NCI-H1048 (cell line): Measurements from ENCODE around the gene GPSM3.
"Not testable (repeated sequence)": the region's sequence is repeated elsewhere in the genome, so short reads cannot be mapped to it uniquely, and the experiment has no call there.

Experiments used
- DNase-seq: peaks from one replicate; lab custom pipeline; 2025; lab: John Stamatoyannopoulos, UW

Gene GPSM3

DNA sequence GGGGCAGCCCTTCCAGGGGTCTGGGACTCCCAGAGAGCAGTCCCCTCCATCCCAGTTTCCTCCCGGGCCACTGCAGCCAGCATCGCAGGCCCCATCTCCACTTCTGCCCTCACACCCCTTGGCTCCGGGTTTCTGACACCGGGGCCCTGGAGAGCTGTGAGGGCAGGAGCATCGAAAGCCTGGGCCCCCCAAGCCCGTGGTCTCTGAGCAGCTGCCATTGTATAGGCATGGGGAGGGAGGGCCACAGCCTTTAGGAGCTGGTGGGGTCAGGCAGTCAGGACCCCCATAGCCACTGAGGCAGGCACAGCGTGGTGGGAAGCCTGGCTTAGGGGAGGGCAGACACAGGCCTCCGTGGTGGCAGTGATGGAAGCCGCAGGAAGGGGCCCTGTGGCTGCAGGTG lies 9.7 kb upstream of the GPSM3 start:
- no peak for DNase-seq

DNA sequence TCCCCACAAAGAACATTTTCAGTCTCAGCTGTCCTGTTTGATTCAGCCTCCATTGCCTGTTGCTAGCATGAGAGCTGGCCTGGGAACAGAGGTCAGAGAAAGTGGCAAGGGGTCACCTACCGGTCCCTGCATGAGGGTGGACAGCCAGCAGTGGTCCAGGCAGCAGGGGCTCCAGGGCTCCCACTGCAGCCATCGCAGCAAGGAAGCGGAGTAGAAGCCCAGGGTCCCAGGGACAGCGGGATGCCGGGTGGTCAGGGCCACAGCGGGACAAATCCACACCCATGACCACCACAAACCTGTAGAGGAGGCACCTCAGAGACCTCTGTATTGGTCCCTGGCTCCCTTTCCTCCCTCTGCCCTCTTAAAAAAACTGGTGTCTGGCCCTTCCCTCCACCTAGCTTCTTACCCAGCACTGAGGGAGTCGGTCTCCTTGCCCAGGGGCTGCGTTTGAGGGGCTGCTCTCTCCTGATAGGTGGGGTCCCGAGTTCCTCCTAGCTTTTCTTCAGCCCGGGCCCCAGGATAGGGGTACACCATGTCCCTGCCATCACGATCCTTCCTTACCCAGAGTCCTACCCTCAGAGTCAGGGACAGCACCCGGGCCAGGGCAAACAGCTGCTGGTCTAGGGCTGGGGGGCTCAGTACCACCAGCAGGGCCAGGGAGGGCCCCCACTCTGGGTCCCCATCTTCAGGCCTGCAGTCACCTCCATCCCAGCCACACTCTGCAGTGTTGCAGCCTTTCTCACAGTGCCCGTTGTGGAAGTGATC lies 8.4 kb upstream of the GPSM3 start:
- no peak for DNase-seq

DNA sequence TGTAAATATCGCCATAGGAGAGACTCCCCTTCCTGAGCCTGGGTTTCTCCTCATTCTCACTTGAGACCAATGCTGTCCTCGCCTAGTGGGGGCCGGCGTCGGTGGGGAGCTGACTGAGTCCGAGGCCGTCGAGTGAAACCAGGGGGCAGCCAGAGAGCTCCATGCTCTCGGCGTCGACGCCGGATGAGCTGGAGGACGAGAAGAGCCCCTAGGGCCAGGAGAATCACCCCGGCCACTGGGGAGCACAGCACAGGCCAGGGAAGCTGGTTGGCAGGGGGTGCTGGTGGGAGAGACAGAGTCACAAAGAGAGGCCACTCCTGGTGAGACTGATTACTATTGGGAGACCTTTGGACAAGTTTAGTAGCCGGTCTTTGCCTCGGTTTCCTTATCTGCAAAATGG lies 6.4 kb upstream of the GPSM3 start:
- no peak for DNase-seq

DNA sequence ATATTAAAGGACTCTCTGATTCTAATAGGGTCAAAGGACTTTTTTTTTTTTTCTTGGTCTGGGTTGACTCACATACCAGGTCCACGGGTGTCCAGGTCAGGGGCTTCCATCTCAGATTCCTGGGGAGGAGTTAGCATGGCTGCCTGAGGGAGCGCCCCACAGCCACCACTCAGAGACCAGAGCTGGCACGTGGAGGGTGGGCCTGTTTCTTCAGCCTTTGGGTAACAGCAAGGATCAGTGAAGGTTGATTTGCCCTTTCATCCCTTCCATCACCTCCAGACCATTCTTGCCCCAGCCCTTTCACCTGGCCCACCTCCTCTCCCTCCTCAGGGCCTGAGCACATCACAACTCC lies 5.9 kb upstream of the GPSM3 start:
- DNase-seq, result no peak

DNA sequence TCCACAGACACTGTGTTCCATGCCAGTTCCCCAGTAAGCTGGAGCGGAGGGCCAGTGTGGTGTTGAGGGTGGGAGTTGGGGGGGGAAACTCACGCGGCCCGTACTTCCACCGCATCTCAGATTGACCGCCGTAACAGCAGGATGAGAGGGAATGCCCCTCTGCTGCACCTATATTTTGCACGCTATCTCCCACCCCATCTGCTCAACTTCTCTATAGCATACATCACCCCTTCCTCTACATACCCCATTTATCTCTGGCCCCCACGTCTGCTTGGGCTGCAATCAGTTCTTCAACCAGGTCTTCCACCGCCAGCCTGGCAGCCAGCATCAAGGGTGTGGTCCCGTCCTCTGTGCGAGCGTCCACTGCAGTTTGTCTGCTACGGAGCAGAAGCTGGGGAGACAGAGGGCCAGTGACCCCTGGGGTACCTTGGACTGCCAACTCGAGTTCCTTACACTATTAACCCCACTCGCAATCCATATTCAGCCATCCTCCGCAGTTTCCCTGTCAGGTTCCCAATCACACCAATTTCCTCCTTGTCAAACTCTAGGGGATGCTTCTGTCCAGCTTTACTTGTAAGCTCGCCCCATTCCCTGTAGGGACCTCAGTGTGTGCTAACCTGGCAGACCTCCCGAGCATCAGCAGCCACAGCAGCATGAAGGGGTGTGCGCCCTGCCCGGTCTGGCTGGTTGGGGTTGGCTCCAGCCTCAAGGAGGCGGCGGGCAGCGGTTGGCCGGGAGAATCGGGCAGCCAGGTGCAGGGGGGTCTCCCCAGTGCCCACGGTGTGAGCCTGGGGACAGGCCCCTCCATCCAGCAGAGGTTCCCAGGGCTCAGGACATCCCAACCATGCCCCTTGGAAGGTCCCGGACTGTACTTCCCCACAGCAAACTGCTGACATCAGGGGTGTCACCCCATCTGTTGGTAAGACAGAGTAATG lies 4.5 kb upstream of the GPSM3 start:
- DNase-seq, result no peak

DNA sequence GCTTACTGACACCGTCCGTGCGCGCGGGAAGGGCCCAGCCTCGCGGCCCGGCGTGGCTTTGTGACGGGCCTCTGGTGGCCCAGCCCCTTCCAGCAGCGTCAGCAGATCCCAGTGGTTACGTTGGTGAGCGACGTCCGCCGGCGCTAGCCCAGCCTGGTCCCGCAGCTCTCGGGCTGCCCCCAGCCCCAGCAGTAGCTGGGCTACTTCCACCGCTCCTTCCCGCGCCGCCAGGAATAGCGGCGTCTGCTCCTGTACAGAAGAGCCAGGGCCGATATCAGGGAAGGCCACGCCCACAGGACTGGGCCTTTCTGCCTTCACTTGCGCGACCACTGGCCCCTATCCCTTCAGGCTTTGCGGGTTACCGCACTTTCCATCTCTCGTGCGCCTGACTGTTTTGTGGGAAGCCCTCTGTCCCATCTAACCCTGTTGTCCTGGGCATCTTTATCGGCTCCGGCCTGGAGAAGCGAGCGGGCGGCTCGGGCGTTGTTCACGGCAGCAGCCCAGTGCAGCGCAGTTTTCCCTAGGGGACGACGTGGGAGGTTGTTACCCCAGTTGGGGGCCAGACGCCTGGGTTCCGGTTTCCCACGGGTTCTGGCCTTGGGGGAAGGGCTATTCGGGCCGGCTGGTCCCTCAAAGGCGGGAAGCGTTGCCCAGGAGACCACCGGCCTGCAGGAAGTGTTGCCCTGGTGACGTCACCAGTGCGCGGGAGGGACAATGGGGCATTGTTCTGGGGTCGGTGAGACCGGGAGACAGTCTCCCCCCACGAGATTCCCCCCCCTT lies 3.6 kb upstream of the GPSM3 start:
- DNase-seq, result peak; percentile 74

DNA sequence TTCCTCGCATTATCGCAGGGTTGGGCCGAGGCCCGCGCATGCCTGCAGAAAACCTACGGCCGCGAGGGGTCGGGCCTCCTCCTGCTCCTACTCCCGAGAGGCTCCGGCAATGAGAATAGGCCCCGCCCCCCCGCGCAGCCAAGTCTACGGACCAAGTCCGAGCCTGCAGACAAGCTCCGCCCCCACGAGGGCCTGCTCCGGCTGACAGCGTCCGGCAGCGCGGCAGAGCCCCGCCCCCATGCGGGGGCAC lies 3.1 kb upstream of the GPSM3 start:
- peak; percentile 100 for DNase-seq

DNA sequence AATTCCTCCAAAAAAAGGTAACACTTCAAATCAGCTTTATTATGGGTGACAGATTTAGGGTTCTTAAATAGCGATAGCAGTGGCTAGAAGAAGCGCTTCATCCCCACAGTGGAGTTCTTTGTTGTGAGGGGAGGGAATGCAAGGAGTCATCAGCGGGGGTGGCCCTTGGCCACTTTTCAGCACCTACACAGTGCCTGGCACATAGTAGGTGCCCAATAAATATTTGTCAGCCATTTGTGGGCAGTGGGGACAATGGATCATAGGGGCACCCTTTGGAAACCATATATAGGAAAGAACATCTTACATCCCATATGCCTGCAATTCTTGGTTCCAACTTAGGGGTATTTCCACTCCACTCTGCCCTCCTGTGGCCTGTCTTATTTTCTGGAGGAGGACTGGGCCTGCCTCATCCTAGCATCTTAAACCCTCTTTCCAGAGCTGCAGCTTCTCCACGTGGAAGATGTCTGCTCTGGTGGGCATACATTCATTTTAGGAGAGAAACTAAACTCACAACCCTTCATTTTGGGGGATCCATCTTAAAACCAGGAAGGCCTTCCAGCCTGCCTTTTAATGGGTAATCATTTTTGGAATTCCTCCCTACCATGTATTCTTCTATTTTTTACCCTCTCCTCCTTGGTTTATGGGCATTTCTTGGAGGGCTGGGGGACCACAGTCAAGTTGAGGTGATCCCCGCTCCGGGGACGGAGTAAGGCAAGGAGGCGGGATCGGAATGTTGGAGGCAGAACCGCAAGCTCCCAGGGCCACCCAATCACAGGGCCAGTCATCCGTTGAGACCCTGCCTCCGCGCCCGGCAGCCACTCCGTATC lies 2.6 kb upstream of the GPSM3 start:
- DNase-seq, result no peak

DNA sequence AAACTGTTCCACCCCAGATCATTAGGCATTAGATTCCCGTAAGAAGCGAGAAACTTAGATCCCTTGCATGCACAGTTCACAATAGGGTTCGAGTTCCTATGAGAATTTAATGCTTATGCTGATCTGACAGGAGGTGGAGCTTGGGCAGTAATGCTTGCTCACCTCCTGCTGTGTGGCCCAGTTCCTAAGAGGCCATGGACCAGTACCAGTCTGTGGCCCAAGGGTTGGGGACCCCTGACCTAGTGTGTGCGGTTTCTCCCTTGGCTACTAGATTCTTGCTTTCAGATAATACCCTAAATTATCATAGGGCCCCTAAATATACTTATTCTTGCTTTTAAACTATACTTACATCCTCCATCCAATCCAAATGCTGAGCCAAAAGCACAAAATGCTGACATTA lies 1.9 kb upstream of the GPSM3 start:
- DNase-seq, result no peak

DNA sequence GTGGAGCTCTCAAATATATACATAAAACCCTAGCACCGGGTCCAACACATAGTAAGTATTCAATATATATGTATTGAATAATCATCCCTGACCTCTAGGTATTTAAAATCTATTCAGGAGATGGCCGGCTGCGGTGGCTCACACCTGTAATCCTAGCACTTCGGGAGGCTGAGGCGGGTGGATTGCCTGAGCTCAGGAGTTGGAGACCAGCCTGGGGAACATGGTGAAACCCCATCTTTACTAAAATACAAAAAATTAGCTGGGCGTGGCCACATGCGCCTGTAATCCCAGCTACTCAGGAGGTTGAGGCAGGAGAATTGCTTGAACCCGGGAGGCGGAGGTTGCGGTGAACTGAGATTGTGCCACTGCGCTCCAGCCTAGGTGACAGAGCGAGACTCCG lies 653 bp upstream of the GPSM3 start:
- not testable (repeated sequence) for DNase-seq

DNA sequence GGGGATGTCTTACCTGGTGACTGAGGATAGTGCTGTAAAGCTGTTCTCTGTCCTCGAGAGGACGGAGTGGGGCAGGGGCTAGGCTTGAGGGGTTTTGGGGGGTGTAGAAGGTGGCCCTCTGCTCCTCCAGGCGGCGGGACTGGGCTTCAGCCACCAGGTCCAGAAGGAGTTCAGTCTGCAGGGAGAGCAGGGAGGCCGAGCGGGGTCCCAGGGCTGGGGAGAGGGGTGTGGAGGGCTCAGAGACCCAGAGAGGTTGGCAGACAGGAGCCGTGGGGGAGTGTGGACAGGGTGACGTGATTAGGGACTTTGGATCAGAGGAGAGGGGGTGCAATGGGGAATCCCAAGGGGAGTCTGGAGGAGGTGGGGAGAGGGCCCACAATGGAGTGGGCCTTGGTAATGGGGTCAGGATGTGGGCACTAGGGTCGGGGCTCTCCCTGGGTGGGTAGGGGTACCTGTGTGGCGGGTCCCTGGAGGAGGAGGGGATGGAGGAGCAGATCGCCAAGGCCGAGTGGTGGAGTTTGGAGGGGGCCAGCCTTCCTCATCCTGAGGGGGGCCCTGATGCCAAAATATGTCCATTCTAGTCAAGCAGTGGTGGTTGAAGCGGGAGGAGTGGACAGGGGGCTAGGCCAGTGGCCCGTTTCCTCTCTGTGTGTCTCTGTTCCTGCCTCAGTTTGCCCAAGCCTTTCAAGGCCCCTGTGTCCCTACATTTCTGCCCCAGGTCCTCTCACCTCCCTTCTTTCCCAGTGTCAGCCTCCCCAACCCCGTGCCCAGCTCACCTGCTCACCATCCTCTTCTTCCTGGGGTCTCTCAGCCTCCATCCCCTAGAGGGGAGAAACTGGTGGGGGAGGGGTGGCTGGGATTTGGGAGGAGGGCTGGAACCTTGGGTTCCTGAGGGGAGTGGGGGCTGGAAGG lies 491 bp downstream of the GPSM3 start:
- DNase-seq, result no peak

DNA sequence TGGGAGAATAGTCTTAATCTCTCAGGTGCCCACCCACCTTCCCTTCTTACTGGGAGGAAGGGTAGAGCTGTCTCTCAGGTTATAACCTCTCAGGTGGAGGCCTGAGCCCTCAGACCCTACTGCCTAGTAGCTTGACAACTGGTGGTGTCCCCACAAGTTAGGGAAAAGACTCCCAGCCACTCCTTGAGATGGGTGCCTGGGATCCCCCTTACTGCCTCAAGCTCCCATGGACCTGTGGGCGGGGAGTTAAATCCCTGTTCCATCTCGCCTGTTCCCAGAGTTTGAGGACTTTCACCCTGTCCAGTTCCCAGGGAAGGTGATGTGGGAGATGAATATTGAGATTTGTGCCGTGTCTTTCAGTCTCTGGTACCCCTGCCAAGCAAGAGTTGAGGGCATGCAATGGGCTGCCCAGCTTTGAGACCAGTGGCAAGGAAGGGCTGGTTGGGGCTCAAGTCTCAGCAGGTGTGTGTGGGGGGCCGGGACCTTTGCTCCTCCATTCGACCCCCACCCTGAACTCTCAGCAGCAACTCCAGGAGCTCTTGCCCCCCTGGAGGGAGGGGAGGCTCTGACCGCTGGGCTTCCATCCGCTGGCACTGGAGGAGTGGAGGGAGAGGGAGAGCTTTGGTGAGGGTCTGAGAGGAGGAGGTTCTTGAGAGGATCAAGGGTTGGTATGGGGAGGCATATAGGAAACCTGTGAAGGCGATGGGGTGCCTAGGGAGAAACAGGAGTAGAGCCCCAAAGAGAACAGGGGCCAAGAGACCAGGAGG lies 1.3 kb downstream of the GPSM3 start:
- no peak for DNase-seq

DNA sequence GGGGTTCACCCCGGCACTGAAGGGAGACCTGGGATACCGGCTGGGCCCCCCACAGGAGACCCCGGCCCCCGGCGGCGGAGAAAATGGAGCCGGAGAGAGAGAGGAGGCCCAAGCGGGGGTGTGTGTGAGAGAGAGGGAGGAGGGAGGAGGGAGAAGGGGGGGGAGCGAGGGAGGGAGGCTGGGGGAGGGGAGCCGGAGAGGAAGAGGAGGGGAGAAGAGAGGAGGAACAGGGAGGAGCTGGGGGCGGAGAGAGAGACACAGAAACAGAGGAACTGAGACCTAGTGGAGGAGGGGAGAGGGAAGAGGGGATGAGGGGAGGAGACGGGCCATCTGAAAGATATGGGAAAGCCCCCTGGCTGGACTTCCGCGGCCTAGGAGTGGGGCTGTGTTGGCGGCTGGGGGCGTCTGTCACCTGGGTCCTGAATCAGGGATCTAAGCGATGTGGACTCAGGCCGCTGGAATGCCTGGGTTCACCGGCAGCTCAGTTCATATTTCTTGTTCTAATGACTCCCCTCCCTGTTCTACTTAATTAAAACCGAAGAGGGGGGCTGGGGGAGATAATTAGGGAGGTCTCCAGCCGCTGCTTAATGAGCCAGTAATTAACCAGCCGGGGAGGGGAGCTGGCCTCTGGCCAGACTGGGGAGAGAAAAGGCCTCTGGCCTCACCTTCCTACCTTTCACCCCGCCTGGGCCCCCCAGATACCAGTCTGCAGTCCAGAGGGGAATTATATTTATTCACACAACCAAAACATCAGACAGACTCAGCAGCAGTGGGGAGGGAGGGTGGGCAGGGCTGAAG lies 2.2 kb downstream of the GPSM3 start, which contains the start of gene PBX2:
Gene PBX2, minus strand, starts transcription at position 149 of the 798 bp plus-strand sequence. CDS start 287 bp downstream, outside the sequence.
- no peak for DNase-seq

DNA sequence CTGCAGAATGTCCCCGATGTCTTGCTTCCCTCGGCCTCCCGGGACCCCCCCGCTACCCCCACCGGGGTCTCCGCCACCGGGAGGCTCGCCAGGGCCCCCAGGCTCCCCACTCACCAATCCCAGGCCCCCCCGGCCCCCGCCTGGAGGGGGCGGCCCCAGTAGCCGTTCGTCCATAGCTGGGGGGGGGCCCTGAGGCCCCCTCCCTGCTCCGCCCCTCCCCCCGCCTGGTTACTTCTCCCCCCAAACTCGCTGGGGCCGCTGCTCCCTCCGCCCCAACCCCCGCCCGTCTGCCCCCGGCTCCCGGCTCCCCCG lies 2.7 kb downstream of the GPSM3 start:
- DNase-seq, result no peak

DNA sequence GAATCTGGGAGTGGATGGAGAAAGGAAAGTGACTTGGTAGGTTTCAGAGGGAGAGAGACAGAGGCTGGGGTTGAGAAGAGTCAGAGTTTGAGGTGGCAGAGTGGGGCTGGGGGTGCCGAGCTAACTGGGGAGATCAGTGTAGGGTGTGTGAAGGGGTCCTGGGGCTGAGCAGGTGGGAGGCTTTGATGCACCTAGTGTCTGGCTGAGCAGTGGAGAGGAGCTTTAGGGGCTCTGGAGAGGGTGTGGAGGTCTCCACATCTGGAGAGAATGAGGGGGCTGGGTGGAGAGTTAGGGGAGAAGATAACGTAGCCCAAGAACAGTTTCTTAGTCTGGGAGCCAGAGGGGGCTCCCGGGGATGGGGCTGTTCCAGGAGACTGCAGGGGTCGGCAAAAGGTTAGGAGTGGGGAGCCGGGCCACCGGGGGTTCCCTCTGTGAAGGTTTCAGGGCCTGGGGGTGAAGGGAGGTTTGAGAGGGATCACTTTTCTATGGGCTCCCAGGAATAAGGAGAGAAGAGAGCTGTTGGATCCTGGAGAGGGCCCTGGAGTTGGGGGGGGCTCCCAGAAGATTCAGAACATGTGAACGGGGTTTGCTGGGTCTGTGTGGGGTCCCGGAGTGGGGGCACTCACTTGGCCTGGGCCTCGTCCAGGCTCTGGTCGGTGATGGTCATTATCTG lies 3.2 kb downstream of the GPSM3 start:
- DNase-seq, result no peak

DNA sequence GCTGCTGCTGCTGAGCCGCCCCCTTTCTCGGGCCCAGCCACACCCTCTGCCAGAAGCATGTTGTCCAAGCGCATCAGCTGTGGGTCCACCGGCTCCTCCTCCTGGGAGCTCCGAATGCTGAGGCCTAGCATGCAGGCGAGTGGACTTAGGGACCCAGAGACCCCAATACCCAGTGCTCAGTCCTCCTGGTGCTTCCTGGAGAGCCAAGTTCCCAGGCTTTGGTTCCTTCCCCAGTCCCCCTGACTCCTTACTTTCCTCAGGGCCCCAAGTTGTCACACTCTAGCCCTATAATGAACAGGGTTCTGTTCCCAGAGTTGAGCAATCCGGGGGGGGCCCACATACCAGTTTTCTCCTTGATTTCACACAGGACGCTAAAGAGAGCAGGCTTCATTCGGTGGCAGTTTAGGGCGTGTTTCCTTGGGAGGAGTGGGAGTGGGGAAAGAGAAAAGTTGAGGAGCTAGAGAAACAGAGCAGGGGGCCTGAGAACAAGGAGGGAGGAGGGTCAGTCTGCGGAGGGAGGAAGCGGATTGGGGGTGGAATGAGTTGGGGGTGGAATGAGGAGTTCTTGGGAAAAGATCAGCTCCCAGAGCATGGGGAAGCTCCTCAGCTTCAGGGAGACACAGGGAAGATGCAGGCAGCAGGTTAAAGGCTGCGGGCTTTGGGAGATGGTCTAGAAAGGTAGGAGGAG lies 3.9 kb downstream of the GPSM3 start:
- no peak for DNase-seq

DNA sequence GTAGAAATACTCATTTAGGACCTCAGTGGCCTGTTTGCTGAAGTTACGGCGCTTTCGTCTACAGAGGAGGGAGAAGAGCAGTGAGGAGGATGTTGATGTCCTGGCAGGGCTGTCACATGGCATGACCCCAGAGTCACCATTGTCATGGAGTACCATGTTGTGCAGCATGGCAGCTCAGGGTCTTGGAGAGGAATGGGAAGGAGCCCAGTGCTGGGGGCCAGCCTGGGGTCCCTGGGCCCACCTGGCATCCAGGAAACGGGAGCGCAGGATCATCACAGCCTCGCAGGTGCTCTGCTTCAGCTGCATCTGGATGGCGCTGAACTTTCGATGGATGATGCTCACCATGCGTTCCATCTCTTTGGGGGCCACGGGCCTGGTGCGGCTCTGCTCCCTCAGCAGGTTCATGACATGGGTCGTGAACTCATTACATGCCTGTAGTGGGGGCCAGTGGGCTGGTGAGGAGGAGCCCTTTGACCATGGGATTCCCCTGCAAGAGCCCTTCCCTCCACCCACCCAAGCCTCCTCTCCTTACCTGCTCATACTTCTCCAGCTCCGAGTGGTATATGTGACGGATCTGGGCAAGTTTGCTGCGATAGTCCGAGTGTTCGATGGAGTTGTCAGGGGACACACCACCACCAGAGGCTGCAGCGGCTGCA lies 4.6 kb downstream of the GPSM3 start:
- DNase-seq, result not testable (repeated sequence)
